ENCODE results near the gene BMP4. TPM values are rescaled to one million over a fixed set of nuclear protein-coding genes. Genes with fewer than 3 reads are reported as not detected.

BMP4 gene
- total and polyA plus RNA-seq, 10 donors, result 1.0 to 8.9 (median 3.9) TPM

DNA sequence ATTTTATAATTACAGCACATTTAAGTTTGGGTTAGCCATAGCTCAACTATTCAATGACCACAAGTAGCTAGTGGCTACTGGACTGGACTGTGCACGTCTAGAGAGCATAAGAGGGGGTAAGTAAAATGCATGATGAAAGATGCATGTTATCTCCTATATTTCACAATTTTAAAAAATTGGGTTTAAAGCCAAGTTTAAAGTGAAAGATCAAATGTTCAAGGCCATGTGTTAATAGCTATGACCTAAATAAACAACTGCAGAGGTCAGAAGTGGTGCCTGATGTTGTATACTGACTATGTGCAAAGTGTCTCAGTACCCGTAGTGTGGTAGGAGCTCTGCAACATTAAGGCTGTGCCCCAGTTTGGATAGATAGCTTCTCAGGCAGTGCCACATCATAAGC lies 48.2 kb downstream of the BMP4 start:
- H3K4me3 ChIP-seq, result no peak overlapping the region
- H3K9me3 ChIP-seq, result peaks cover 0 to 24% (median 15%) of the 10 kb centered on the region in 8 donors
- WGBS, 5 donors, result 50 to 82% (median 58%) methylated on average over 2 of the region's 2 CpGs
- no peak for DNase-seq
- intact Hi-C loops (cut with DNase I; ENCODE audit: low total_unique reads), result no loop called here
- no peaks in the 10 kb centered on the region for H3K36me3 ChIP-seq
- H3K27ac ChIP-seq, result no peak overlapping the region
- TF ChIP-seq, protein P1, sequence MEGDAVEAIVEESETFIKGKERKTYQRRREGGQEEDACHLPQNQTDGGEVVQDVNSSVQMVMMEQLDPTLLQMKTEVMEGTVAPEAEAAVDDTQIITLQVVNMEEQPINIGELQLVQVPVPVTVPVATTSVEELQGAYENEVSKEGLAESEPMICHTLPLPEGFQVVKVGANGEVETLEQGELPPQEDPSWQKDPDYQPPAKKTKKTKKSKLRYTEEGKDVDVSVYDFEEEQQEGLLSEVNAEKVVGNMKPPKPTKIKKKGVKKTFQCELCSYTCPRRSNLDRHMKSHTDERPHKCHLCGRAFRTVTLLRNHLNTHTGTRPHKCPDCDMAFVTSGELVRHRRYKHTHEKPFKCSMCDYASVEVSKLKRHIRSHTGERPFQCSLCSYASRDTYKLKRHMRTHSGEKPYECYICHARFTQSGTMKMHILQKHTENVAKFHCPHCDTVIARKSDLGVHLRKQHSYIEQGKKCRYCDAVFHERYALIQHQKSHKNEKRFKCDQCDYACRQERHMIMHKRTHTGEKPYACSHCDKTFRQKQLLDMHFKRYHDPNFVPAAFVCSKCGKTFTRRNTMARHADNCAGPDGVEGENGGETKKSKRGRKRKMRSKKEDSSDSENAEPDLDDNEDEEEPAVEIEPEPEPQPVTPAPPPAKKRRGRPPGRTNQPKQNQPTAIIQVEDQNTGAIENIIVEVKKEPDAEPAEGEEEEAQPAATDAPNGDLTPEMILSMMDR (IDR thresholded peaks at IDR 0.05 in 8 of 11, conservative IDR thresholded peaks at IDR 0.05 in 3 of 11), result no peak
- TF ChIP-seq POLR2AphosphoS5 (IDR thresholded peaks at IDR 0.05) (no peak), POLR2A (IDR thresholded peaks at IDR 0.05) (no peak)
- no peaks in the 10 kb centered on the region for H3K27me3 ChIP-seq (replicated peaks in 1 of 7)
- no peaks in the 10 kb centered on the region for H3K4me1 ChIP-seq

DNA sequence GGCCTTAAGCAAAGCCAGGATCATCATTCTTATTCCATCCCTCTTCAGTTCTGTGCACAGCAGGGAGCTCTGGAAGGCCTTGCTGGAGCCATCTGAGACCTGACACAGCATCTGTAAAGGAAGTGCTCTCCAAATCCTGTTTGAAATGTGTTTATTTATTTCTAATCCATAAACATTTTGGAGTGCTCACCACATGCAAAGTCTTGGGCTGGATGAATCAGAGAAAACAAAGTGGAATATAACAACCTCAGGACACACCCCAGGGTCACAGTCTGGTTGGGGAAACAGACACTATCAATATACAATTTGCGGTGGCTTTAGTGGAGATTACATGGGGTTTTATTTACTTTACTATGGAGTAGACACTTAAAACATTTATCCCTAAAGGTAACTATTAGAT lies 54.3 kb downstream of the BMP4 start:
- intact Hi-C loops (cut with DNase I; ENCODE audit: low total_unique reads), result no loop called here

DNA sequence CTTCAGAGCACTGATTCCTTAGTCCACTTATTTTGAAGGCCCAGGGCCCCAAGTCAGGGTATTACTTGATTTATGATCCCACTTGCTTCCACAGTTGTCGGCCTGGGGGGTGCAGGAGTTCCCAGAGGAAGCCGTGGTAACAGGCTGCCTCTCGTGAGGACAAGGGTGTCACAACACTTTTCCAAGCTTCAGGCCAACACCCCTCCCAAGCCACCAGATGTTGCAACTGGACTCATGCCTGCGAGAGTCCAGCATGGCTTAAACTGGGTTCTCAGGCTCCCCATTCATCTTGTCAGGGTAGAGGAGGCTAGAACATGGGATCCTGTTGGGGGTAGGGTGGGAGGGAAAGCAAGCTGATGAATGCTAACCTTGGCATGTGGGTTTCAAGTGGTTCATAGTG lies 56.1 kb downstream of the BMP4 start:
- TF ChIP-seq, protein P1 (IDR thresholded peaks at IDR 0.05 in 8 of 11, conservative IDR thresholded peaks at IDR 0.05 in 3 of 11), result no peak
- TF ChIP-seq POLR2A (IDR thresholded peaks at IDR 0.05), result no peak
- TF ChIP-seq POLR2AphosphoS5 (IDR thresholded peaks at IDR 0.05), result no peak
- 45 to 75% (median 56%) methylated on average over 4 of the region's 4 CpGs for WGBS, 5 donors
- no peaks in the 10 kb centered on the region for H3K4me1 ChIP-seq
- H3K36me3 ChIP-seq, result no peaks in the 10 kb centered on the region
- intact Hi-C loops (cut with DNase I; ENCODE audit: low total_unique reads), result no loop called here
- H3K27me3 ChIP-seq (replicated peaks in 1 of 7), result no peaks in the 10 kb centered on the region
- H3K27ac ChIP-seq, result no peak overlapping the region
- peaks cover 0 to 8% (median 6%) of the 10 kb centered on the region in 8 donors for H3K9me3 ChIP-seq
- no peak overlapping the region for H3K4me3 ChIP-seq
- no peak for DNase-seq

More for the DNA sequence above, 54.3 kb downstream of the BMP4 start:
- Histone ChIP-seq H3K36me3 (no peaks in the 10 kb centered on the region), H3K9me3 (peaks cover 0 to 22% (median 15%) of the 10 kb centered on the region in 8 donors), H3K27me3 (replicated peaks in 1 of 7) (no peaks in the 10 kb centered on the region), H3K4me3 (no peak overlapping the region), H3K4me1 (no peaks in the 10 kb centered on the region), H3K27ac (no peak overlapping the region)
- WGBS, 5 donors, result 78 to 95% (median 89%) methylated on average over 1 of the region's 1 CpG
- TF ChIP-seq, protein P1 (IDR thresholded peaks at IDR 0.05 in 8 of 11, conservative IDR thresholded peaks at IDR 0.05 in 3 of 11), result no peak
- TF ChIP-seq POLR2A (IDR thresholded peaks at IDR 0.05) (no peak), POLR2AphosphoS5 (IDR thresholded peaks at IDR 0.05) (no peak)
- DNase-seq, result no peak

Small RNA genes within 50 kb of the gene (microRNA-seq; reads per million reads assigned to microRNA genes)
- gene MIR5580, result 0.28 to 0.36 (median 0.35) reads per million in 3 donors

Small RNA genes within 50 kb of the gene (small RNA-seq; reads per million reads assigned to genes)
- 0 reads per million in 4 donors for gene MIR5580
